K562 (cell line): Measurements from ENCODE around the gene SLC4A2. TPM values are rescaled to one million over a fixed set of nuclear protein-coding genes. Genes with fewer than 3 reads are reported as not detected.

ENCODE experiments used
- AFF4 ChIP-seq: sonication (generic); formaldehyde crosslinking; IDR thresholded peaks from 2 replicates; pipeline ENCODE4 v1.8.0; 2023; ENCODE audit warnings: mild to moderate bottlenecking, missing genetic modification reagents
- ARHGAP35 ChIP-seq: fragments of 450-650 bp; IDR thresholded peaks from 2 replicates; pipeline ENCODE4 v1.6.1; 2018; ENCODE audit not compliant: partially characterized antibody
- ARID4B ChIP-seq: sonication (generic); formaldehyde crosslinking; IDR thresholded peaks from 2 replicates; pipeline ENCODE4 v1.8.0; 2022; ENCODE audit warnings: mild to moderate bottlenecking, missing genetic modification reagents
- CREB3 ChIP-seq: fragments of 450-650 bp; conservative IDR thresholded peaks from 2 replicates; pipeline ENCODE4 v1.6.1; 2016; ENCODE audit warnings: missing genetic modification characterization, low read depth, mild to moderate bottlenecking, missing compliant biosample characterization, moderate library complexity
- KDM5B ChIP-seq: fragments of 200-600 bp; sonication (generic); IDR thresholded peaks from 2 replicates; pipeline ENCODE4 v1.6.1; 2012; ENCODE audit warnings: low read depth, mild to moderate bottlenecking, moderate library complexity, low read length, control low read depth, inconsistent platforms; ENCODE audit not compliant: insufficient replicate concordance
- MBD2 ChIP-seq: sonication (generic); IDR thresholded peaks from 2 replicates; pipeline ENCODE4 v1.6.1; 2016; ENCODE audit warnings: low read depth, borderline replicate concordance
- RREB1 ChIP-seq: fragments of 250-450 bp; sonication (Bioruptor Pico); IDR thresholded peaks from 2 replicates; pipeline ENCODE4 v1.4.0; 2020
- ZNF511 ChIP-seq: sonication (generic); formaldehyde crosslinking; IDR thresholded peaks from 2 replicates; pipeline ENCODE4 v1.8.0; 2022; ENCODE audit warnings: mild to moderate bottlenecking, missing genetic modification reagents
- polyA plus RNA-seq, 8 experiments: library from polyadenylated mRNA; depleted of rRNA in 4 of 8; stranded (reverse) in 5 of 8; unstranded in 3 of 8; fragments of >200 nt; fragmentation: Nextera tagmentation in 2 of 8; fragmentation: Illumina TruSeq in 1 of 8; extraction: Ambion mirVana in 2 of 8; extraction: Trizol in 1 of 8; gene quantifications; 2 replicates each; pipeline versions ENCODE4 v1.2.1 to v1.2.3, GENCODE V29; 2011 to 2014; ENCODE audit warnings: inconsistent platforms in 1 of 8, missing spikeins in 1 of 8
- total RNA-seq, 7 experiments: library from RNA; depleted of rRNA in 6 of 7; stranded (reverse); fragments of >200 nt in 6 of 7; fragmentation: Illumina TruSeq in 2 of 7; extraction: Trizol in 2 of 7; gene quantifications; 2 replicates each; pipeline versions ENCODE4 v1.2.1 to v1.2.3, GENCODE V29; 2011 to 2021; ENCODE audit warnings: low replicate concordance in 1 of 7

SLC4A2 gene
- total and polyA plus RNA-seq, 9 of the 15 experiments (the other 6 are each of a cell fraction or from before 2014, with no cell fraction given) = 11.4 to 375 (median 130) TPM

- no peak for TF ChIP-seq RREB1
- no peak for TF ChIP-seq ARID4B
- peak; percentile 67 for TF ChIP-seq ARHGAP35
- no peak for TF ChIP-seq MBD2
- peak; percentile 84 for TF ChIP-seq ZNF511
- peak; percentile 21; the same call in 1 of the 2 replicates for TF ChIP-seq AFF4
- TF ChIP-seq KDM5B = peak; percentile 2
- TF ChIP-seq CREB3 (tag) = 0 out of 2 replicates have a peak, but pooled peaks have one; percentile 31
These were observed 2.1 kb downstream of the SLC4A2 start (continued) for GRCh38 chr7:151061213-151062110.
